Omental fat pad (tissue), 4 donors: ENCODE measurements around the gene DNAH6. TPM values are rescaled to one million over a fixed set of nuclear protein-coding genes. Genes with fewer than 3 reads are reported as not detected.

Source experiments
- total RNA-seq, 4 donors: library from RNA; depleted of rRNA; stranded (reverse); fragments of >200 nt; gene quantifications; one replicate each; pipeline ENCODE4 v1.1.0, GENCODE V29; 2016

Gene DNAH6
- total RNA-seq, 4 donors from 2014 or later: 0.16 to 1.6 (median 1.2) TPM

Other genes with a start within 250 kb of the DNAH6 start
- gene SUCLG1, start 57.2 kb upstream of the DNAH6 start, total RNA-seq: 100 to 1,000 TPM in 2 of 4 donors, 10 to 100 TPM in 2; 66.8 to 136 (median 100.0) TPM